ENCODE measurements around the gene UCKL1.

UCKL1 gene

DNA sequence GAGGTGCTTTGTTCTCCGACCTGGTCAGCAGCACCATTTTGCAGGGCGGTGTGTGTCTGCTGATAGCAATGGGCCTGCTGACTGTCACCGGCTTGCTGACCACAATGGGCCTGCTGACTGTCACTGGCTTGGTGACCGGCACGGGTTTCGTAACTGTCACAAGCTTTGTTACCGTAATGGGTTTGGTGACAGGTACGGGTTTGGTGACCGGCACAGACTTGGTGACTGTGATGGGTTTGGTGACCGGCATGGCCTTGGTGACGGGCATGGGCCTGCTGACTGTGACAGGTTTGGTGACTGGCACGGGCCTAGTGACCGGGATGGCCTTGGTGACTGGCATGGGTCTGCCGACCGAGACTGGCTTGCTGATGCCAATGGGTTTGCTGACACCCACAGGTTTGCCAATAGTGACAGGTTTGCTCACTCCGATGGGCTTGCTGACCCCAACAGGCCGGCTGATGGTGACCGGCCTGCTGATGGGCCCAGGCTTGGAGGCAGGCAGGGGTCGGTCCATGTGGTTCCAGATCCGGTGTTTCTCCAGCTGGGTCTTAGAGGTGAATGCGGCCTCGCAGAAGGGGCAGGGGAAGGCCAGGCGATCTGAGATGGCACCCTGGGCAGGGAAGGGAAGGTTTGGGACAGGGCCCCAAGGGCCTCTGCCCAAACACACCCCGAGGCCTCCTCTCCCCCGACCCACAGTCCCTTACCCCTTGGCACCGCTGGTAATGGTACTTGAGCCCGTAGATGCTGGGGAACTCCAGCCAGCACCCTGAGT, 10.1 kb upstream of the UCKL1 start:
- H3K4me3 ChIP-seq (replicated peaks; ENCODE audit: low read depth, low read length) = no peak overlapping the region
- TF ChIP-seq CTCF (IDR thresholded peaks at IDR 0.05; ENCODE audit: insufficient read depth, low read length, poor library complexity, severe bottlenecking) = no peak
- peaks cover 27% of the 10 kb centered on the region for H3K36me3 ChIP-seq (ENCODE audit: control insufficient read depth, insufficient read depth, low read length)

GRCh38 chr20:63964412-63964811, 8.2 kb upstream of the UCKL1 start:
- no peak for DNase-seq (ENCODE audit: extremely low read depth, insufficient read length)
- no peak for TF ChIP-seq CTCF (IDR thresholded peaks at IDR 0.05; ENCODE audit: insufficient read depth, low read length, poor library complexity, severe bottlenecking)
- Histone ChIP-seq H3K4me3 (replicated peaks; ENCODE audit: low read depth, low read length) (no peak overlapping the region), H3K27me3 (replicated peaks; ENCODE audit: control insufficient read depth, insufficient read depth, low read length) (no peaks in the 10 kb centered on the region), H3K36me3 (ENCODE audit: control insufficient read depth, insufficient read depth, low read length) (peaks cover 29% of the 10 kb centered on the region)

More for the DNA sequence above, 10.1 kb upstream of the UCKL1 start:
- DNase-seq (ENCODE audit: extremely low read depth, insufficient read length) = no peak
- no peaks in the 10 kb centered on the region for H3K27me3 ChIP-seq (replicated peaks; ENCODE audit: control insufficient read depth, insufficient read depth, low read length)

DNA sequence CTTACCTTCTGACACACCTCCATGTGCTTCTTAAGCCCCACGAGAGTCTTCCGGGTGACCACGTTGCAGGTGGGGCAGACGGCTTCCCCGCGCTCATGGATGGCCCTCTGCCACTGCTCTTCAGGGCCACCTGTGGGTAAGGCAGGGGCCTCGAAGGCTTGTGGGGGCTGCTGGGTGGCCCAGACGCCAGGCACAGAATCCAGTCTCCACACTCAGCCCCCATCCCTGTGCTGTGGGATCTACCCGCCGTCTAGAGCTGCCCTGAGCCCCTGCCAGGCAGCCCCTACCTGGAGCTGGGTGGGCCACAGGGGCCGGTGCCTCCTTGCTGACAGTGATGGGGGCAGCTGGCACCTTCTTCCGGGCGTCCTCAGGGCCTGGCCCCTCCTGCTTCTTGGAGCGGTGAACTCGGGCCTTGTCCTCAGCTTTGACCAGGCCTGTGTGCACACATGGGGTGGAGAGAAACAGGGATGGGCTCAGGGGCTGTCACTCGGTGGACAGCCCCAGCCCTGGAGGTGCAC, 7.6 kb upstream of the UCKL1 start:
- peaks cover 31% of the 10 kb centered on the region for H3K36me3 ChIP-seq (ENCODE audit: control insufficient read depth, insufficient read depth, low read length)

DNA sequence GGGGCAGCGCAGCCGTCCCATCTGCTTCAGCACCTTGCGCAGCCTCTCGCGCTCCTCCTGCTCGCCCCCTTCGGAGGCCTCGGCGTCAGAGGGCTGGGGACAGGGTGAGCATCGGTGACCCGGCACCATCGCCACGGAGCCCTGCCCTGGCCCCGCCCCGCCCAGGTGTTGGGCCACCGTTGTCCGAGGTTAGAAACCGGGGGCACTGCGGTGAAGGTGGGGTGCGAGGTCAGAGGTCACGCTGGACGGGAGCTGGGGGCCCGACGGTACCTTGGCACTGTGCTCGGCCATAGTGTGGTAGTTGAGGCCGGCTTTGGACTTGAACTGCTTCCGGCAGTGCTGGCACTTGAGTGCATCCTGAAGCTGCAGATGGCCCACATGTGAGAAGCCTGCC, 7.1 kb upstream of the UCKL1 start:
- TF ChIP-seq CTCF (IDR thresholded peaks at IDR 0.05; ENCODE audit: insufficient read depth, low read length, poor library complexity, severe bottlenecking) = no peak
- no peak overlapping the region for H3K4me3 ChIP-seq (replicated peaks; ENCODE audit: low read depth, low read length)
- peak; percentile 8 for DNase-seq (ENCODE audit: extremely low read depth, insufficient read length)
- no peaks in the 10 kb centered on the region for H3K27me3 ChIP-seq (replicated peaks; ENCODE audit: control insufficient read depth, insufficient read depth, low read length)
- H3K36me3 ChIP-seq (ENCODE audit: control insufficient read depth, insufficient read depth, low read length) = peaks cover 33% of the 10 kb centered on the region

More for the DNA sequence above, 7.6 kb upstream of the UCKL1 start:
- no peak for TF ChIP-seq CTCF (IDR thresholded peaks at IDR 0.05; ENCODE audit: insufficient read depth, low read length, poor library complexity, severe bottlenecking)
- DNase-seq (ENCODE audit: extremely low read depth, insufficient read length) = peak; percentile 18
- Histone ChIP-seq H3K4me3 (replicated peaks; ENCODE audit: low read depth, low read length) (no peak overlapping the region), H3K27me3 (replicated peaks; ENCODE audit: control insufficient read depth, insufficient read depth, low read length) (no peaks in the 10 kb centered on the region)

GRCh38 chr20:63962426-63963347, 6.5 kb upstream of the UCKL1 start:
- TF ChIP-seq CTCF (IDR thresholded peaks at IDR 0.05; ENCODE audit: insufficient read depth, low read length, poor library complexity, severe bottlenecking) = no peak
- Histone ChIP-seq H3K36me3 (ENCODE audit: control insufficient read depth, insufficient read depth, low read length) (peaks cover 33% of the 10 kb centered on the region), H3K27me3 (replicated peaks; ENCODE audit: control insufficient read depth, insufficient read depth, low read length) (no peaks in the 10 kb centered on the region), H3K4me3 (replicated peaks; ENCODE audit: low read depth, low read length) (no peak overlapping the region)
- peak; percentile 18 for DNase-seq (ENCODE audit: extremely low read depth, insufficient read length)

Data from GM06990 (cell line).